GM19455 (cell line): ENCODE data around the gene MAPKBP1.

Source experiments
- ATAC-seq: cut with Tn5 transposase; IDR thresholded peaks from one replicate; pipeline ENCODE4 v1.9.1; 2021; ENCODE audit not compliant: unreplicated experiment

The MAPKBP1 gene

GRCh38 chr15:41843571-41843970 lies 69.3 kb downstream of the MAPKBP1 start:
- no peak for ATAC-seq

GRCh38 chr15:41844814-41845213 lies 70.5 kb downstream of the MAPKBP1 start:
- ATAC-seq, result no peak

GRCh38 chr15:41847206-41847605 lies 72.9 kb downstream of the MAPKBP1 start:
- no peak for ATAC-seq

GRCh38 chr15:41847981-41848380 lies 73.7 kb downstream of the MAPKBP1 start:
- ATAC-seq, result no peak

- ATAC-seq, result no peak
These were observed 74.3 kb downstream of the MAPKBP1 start for GRCh38 chr15:41848631-41849030.

- no peak for ATAC-seq
These were observed 74.9 kb downstream of the MAPKBP1 start for GRCh38 chr15:41849204-41849603.

GRCh38 chr15:41849861-41850260 lies 75.6 kb downstream of the MAPKBP1 start:
- ATAC-seq, result no peak

GRCh38 chr15:41850482-41851166 lies 76.3 kb downstream of the MAPKBP1 start:
- ATAC-seq, result no peak

- no peak for ATAC-seq
These were observed 76.9 kb downstream of the MAPKBP1 start for GRCh38 chr15:41851167-41851523.

GRCh38 chr15:41851755-41852370 lies 77.6 kb downstream of the MAPKBP1 start:
- no peak for ATAC-seq

GRCh38 chr15:41852736-41853590 lies 78.7 kb downstream of the MAPKBP1 start:
- no peak for ATAC-seq

GRCh38 chr15:41853831-41854230 lies 79.5 kb downstream of the MAPKBP1 start:
- ATAC-seq, result no peak

- ATAC-seq, result no peak
These were observed 80.2 kb downstream of the MAPKBP1 start for GRCh38 chr15:41854443-41854842.

GRCh38 chr15:41855261-41855961 lies 81.1 kb downstream of the MAPKBP1 start:
- ATAC-seq, result no peak

- no peak for ATAC-seq
These were observed 82.0 kb downstream of the MAPKBP1 start for GRCh38 chr15:41856262-41856661.

- ATAC-seq, result no peak
These were observed 82.4 kb downstream of the MAPKBP1 start for GRCh38 chr15:41856716-41857115.

- ATAC-seq, result no peak
These were observed 83.0 kb downstream of the MAPKBP1 start for GRCh38 chr15:41857316-41857715.

GRCh38 chr15:41858756-41859155 lies 84.5 kb downstream of the MAPKBP1 start:
- no peak for ATAC-seq

GRCh38 chr15:41860049-41860828 lies 86.0 kb downstream of the MAPKBP1 start:
- no peak for ATAC-seq

GRCh38 chr15:41861736-41862356 lies 87.6 kb downstream of the MAPKBP1 start:
- no peak for ATAC-seq
